Hepatocyte (in vitro differentiated cells): ENCODE results near the gene TMPRSS7.

Experiments
- CTCF ChIP-seq: fragments of 200-600 bp; sonication (generic); IDR thresholded peaks from 2 replicates; pipeline ENCODE4 v1.5.1; 2016; ENCODE audit warnings: antibody characterized with exemption, mild to moderate bottlenecking; ENCODE audit not compliant: poor library complexity
- EZH2 ChIP-seq: fragments of 200-600 bp; sonication (generic); IDR thresholded peaks from 2 replicates; pipeline ENCODE4 v1.6.1; 2016; ENCODE audit warnings: antibody characterized with exemption, mild to moderate bottlenecking, borderline replicate concordance

GRCh38 chr3:112104774-112105173 is 70.2 kb downstream of the TMPRSS7 start:
- no peak for TF ChIP-seq CTCF
- no peak for TF ChIP-seq EZH2
